Stimulated activated naive CD8-positive, alpha-beta T cell treated with anti-CD3 and anti-CD28 coated beads, Interleukin-15, Interleukin-2, amounts not matched to agents 100 U/mL and 50 U/mL, for 24 hours (primary cell): ENCODE data around the gene SULF2.

ENCODE experiments used
- ATAC-seq: fragments of 150-1000 bp; cut with Tn5 transposase; one replicate; pipeline ENCODE4 v1.10.0; 2021
- DNase-seq: peaks from one replicate; pipeline ENCODE4 v3.0.0; 2021

SULF2 gene

DNA sequence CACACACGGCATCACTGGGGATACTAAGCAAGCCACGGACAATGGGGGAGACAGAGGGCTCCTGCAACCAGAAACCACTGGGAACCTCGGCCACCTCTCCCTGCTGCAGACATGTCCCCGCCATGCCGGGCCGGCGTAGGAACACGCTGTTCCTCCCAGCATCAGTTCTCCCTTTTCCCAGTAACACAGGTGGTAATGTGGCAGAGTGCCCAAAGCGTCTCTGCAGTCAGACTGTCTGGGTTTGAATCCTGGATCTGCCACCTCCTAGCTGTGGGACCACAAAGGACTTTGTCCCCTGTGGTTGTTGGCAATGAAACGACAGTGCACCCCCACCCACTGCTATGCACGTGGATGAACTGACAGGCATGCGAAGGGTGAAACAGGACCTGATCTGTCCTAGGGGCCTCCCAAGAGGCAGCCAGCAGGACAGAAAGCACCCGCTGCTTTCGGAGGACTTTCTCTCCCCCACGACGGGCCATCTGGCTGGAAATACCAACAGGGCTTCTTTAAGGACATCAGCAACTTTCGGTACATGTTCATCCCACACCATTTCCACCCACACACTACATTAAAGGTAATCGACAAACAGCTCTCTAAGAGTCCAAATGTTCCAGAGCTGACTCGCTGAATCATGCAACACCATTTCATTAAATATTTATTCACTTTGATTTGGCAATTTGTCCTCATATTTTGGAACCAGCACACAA, 74.1 kb downstream of the SULF2 start:
- ATAC-seq, result no peak
- no peak for DNase-seq

- no peak for DNase-seq
- no peak for ATAC-seq
Observed at GRCh38 chr20:47710665-47711045, 74.6 kb downstream of the SULF2 start.

GRCh38 chr20:47708953-47709833, 76.1 kb downstream of the SULF2 start:
- no peak for ATAC-seq

DNA sequence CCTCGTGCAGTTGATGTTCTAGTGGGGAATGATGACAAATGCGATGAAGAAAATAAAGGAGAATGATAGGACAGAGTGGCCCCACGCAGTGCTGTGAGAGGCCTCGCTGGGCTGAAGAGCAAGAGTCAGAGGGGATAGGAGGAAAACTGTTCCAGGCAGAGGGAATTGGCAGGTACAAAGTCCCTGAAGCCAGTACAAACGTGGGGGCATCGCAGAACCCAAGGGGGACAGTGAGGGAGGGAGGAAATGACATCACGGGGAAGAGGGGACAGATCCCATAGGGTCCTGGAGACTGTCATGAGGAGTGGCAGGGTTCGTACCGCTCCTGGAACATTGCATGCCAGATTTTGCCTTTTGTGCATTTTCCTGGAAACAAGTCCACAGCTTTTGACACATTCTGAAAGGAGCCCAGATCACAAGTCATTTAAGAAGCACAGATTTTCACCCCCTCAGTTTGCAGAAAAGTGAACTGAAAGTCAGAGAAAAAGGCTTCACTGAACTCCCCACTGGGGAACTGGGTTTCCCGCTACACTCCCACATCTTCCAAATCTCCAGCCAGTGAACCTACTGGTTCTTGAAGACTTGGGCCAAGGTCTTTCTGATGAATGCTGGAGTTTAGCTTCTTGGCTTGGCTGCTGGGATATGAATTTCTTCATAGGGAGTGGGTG, 77.0 kb downstream of the SULF2 start:
- ATAC-seq (no peak), DNase-seq (no peak)

More at GRCh38 chr20:47708953-47709833, 76.1 kb downstream of the SULF2 start:
- DNase-seq, result no peak

DNA sequence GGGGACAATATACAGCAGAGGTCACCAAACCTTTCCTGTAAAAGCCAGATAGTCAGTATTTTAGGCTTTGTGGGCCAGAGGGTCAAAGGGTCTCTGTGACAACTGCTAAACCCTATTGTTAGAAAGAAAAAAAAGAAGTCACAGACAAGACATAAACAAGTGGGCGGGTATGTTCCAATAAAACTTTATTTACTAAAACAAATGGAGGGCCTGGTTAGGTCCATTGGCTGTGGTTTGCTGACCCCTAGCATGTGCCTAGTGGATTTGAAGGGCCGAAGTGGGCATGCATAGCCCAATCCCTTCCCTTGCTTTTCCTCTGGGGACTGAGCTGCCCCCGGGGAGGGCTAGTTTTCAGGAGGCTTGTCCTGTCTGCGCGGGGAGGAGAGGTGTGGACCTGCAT, 78.9 kb downstream of the SULF2 start:
- ATAC-seq (no peak), DNase-seq (no peak)

- DNase-seq, result no peak
- no peak for ATAC-seq
Observed at GRCh38 chr20:47705497-47705856, 79.8 kb downstream of the SULF2 start.

GRCh38 chr20:47704746-47705496, 80.4 kb downstream of the SULF2 start:
- ATAC-seq (no peak), DNase-seq (no peak)

GRCh38 chr20:47703748-47704147, 81.5 kb downstream of the SULF2 start:
- no peak for DNase-seq
- ATAC-seq, result no peak

DNA sequence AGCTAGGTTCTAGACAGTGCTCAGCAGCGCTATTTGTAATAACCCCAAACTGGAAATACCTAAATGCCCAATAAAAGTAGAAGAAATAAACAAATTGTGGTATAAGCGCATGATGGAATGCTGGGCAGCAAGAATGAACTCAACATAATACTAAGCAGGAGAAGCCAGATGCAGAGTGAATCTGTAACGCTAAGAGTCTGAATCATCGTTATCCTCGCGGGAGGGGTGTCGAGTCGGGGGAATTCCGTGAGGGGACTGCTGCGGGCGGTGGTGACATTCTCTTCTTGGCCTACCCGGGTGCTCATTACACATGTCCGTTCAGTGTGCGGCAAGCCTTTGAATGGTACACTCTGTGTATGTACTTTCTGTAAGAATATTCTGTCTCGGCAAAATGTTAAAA, 83.7 kb downstream of the SULF2 start:
- ATAC-seq (no peak), DNase-seq (no peak)

GRCh38 chr20:47700327-47700726, 85.0 kb downstream of the SULF2 start:
- DNase-seq (no peak), ATAC-seq (no peak)

DNA sequence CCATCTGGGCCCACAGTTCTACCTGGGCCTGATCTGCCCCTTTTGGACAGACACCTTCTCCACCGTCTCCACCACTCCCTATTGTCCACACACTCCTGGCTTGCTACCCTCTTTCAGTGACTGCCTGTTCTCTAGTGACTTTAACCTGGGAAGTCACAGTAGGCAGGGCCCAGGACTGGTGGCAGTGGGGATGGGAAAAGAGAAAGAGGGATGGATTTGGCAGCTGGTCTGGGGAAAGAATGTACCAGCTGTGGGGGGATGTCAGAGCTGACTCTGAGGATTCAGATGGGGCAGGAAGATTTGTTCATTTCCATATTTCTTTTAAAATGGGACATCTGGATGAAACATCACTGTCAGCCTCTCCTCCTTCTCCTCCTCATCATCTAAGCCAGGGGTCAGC, 85.5 kb downstream of the SULF2 start:
- no peak for ATAC-seq

DNA sequence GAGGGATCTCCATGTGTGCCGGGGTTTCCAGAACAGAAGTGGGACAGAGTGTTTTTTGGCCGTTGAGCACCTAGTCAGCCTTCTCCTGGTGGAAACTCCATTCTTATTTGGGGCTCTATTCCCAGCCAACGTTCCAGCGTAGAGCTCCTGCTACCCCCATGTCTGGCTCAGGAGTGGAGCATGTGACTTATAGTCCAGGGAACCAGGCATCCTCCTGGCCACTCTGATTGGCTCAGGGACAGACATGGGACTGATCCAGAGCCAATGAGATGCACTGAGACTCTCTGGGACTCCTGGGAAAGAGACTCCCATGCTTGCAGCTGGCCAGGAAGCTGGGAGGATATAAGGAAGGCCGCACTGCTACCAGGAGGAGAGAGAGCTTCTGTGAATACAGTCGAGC, 87.1 kb downstream of the SULF2 start:
- DNase-seq (no peak), ATAC-seq (no peak)

More for the DNA sequence above, 85.5 kb downstream of the SULF2 start:
- DNase-seq, result no peak

DNA sequence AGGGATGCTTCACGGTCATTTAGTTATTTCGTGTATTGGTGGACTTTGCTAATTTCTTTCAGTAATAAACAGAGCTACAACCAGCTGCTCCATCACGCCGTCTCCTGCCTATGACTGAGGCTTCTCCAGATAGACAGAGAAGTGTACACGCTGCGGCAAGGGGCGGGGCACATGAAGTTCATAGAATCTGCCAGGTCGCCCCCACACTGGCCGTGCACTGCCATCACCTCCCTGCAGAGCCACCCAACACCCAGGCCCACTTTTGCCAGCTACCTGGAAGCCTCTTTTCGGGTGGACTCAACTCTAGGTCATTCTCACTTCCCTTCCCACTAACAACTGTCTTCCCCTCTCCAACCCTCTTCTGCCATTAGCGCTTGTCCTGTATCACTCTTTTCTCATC, 88.4 kb downstream of the SULF2 start:
- ATAC-seq (no peak), DNase-seq (no peak)

DNA sequence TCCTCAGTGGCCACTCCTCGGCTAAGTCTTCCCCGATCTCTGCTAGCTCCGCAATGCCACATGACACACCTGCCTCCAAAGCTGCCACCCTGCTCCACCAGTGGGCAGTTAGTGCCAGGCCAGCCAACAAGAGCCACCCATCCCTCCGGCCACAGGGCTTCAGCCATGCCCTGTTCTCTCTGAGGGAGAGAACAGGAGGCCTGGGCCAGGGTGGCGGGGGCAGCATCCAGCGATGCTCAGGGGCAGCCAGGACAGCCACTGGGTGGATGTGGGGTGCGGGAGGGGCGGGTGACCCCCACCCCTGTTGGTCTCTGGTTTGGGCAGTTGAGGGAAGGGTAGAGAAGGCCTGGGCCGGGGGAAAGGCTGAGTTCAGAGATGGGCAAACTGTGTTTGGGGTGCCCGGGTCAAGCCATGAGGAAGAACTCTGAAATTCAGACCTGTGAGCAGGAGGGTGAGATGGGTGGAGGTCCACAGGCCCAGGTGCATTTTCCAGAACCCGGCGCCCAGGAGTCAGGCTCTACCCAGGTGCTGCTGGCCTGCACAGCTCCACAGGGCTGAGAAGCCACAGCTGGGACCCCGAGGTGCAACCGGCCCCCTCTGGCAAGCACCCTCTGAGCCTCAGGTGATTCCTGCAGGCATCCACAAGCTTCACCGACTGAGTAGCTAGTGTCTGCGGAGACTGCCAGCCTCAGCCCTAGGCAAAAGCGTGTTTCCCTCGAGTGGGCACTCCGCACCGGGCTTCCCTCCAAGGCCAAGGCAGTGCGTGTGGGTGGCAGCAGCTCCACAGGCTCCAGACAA, 91.1 kb downstream of the SULF2 start:
- peak; percentile 23 for ATAC-seq

GRCh38 chr20:47691625-47692024, 93.7 kb downstream of the SULF2 start:
- ATAC-seq (no peak), DNase-seq (no peak)

More for the DNA sequence above, 91.1 kb downstream of the SULF2 start:
- no peak for DNase-seq

DNA sequence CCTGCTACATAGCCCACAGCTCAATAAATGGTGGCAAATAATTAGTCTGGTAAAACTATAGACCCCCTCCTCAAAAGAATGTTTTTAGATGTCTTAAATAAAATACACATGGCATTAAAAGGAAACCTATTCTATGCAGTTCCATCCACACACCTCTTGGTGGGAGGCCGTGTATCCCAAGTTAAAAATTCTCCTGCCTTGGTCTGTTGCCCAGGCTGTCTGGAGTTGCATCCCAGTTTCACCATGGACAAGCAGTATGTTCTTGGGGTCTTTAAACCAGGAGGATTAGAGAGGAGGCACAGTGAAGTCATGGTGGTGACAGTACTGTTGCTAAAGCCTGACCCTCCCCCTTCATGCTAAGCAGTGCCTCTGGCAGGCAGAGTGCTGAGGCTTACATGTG, 95.5 kb downstream of the SULF2 start:
- DNase-seq (no peak), ATAC-seq (no peak)

DNA sequence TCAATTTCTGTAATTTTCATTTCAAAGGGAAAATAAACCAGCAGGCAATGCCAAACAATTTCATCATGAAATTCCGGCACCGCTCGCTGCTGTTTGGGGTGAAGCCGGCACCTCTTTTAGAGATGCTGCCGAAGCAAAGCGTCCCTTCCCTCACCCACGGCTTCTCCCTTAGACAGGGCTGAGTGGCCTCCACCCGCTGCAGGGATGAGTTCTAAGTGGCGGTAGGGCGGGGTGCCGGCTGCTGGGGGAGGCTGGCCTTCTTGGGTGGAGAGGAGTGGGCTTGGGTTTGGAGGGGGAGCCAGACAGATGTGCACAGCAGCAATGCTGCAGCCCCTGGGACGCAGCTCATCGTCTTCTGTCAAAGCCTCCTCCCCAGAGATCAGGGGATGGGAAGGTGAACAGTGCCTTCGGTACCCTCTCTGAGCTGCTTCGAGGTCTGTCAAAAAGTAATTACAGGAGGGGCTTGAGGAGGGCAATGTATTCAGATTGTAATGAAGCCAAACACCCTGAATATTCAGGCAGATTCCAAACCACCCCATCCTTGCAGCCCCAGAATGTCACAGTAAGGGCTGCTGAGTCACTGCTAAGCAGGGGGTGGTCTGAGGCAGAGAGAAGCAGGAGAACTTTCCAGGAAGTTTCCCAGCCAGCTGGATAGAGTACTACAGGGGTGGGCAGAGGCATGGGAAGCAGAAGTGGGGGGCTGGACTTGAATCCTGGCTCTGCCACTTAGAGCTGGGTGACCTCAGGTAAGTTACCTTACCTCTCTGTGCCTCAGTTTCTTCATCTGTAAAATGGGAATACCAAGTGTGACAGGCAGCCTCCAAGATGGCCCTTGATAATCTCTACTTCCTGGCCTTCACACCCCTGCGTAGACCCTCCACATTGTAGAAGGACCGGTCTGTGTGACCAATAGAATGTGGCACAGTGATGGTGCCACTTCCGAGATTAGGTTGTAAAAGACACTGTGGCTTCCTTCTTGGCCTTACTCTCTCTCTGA, 96.6 kb downstream of the SULF2 start:
- no peak for DNase-seq
- no peak for ATAC-seq

DNA sequence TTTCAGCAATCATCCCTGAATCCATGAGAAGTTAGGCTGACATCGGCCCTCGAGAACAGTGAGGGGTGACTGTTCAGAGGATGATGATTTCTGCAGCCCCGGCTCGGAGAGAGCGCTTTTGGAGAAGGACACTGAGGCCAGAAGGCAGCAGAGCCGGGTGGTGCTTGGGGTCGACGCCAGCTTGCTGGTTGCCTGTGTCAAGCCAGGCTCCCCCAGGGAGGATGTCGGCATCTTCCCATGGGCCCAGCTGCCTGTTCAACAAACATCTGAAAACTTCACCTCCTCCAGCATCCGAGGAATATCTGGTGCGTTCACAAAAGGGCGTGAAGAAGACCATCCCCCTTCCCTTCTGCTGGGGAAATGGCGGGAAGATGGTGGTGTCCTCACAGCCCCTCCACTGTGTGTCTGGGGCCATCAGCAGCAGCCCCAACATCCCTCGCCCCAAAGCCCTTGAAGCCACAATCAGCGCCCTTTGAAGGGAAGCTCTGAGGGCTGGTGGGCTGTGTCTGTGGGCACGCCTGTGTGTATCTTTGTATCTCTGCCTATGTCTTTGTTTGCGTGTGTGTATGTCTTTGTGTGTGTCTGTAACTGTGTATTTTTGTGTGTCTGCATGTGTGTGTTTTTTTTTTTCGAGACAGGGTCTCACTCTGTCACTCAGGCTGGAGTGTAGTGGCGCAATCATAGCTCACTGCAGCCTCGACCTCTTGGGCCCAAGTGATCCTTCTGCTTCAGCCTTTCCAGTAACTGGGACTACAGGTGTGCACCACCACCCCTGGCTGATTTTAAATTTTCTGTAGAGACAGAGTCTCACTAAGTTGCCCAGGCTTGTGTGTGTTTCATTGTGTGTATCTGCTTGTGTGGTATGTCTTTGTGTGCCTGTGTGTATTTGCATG, 97.9 kb downstream of the SULF2 start:
- no peak for ATAC-seq
- no peak for DNase-seq

DNA sequence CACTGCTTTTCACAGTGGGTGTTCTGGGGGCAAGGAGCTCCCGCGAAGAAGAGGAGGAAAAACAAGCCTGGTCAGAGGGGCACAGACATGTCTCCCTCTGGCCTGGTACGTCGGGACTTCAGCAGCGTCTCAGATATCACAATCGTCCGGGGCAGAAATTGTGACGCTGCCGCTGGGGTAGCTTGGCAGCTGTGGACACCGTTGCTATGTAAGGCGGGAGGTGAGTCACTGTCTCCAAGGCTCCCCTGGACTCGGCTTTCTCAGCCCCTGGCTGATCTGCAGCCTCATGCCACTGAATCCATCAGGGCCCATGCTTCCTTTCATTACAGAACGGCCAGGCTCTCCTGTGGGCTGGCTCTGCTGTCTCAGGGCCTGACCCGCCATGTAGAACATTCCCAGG, 98.7 kb downstream of the SULF2 start:
- no peak for DNase-seq

More for the DNA sequence above, 98.7 kb downstream of the SULF2 start:
- ATAC-seq, result no peak
